ENCODE measurements around the gene RFT1. TPM values are rescaled to one million over a fixed set of nuclear protein-coding genes. Genes with fewer than 3 reads are reported as not detected.

RFT1 gene
- total RNA-seq, 1 donor from 2014 or later = 18.6 TPM

DNA sequence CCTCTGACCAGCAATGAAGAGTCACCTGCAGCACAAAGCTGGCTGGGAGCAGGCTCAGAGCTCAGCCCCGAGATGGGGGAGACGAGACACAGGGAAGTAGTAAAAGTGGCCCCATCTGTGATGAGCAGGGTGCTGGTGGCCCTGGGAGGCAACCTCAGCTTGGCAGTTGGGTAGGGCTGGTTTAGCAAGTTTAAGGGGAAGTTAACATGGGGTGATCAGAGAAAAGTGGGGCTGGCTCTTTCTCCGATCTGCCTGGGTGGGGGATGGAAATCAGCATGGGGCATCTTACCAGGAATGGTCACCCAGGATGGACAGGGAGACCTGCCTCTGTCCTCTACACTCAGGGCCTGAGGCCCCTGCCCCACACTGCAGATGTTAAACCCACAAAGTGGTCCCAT lies 54.5 kb downstream of the RFT1 start:
- Histone ChIP-seq H3K36me3 (ENCODE audit: control insufficient read depth, insufficient read depth, low read length) (no peaks in the 10 kb centered on the region), H3K27me3 (ENCODE audit: control insufficient read depth, insufficient read depth, low read length) (no peaks in the 10 kb centered on the region), H3K4me3 (ENCODE audit: low read depth, low read length) (no peak overlapping the region)
- TF ChIP-seq, protein P1, sequence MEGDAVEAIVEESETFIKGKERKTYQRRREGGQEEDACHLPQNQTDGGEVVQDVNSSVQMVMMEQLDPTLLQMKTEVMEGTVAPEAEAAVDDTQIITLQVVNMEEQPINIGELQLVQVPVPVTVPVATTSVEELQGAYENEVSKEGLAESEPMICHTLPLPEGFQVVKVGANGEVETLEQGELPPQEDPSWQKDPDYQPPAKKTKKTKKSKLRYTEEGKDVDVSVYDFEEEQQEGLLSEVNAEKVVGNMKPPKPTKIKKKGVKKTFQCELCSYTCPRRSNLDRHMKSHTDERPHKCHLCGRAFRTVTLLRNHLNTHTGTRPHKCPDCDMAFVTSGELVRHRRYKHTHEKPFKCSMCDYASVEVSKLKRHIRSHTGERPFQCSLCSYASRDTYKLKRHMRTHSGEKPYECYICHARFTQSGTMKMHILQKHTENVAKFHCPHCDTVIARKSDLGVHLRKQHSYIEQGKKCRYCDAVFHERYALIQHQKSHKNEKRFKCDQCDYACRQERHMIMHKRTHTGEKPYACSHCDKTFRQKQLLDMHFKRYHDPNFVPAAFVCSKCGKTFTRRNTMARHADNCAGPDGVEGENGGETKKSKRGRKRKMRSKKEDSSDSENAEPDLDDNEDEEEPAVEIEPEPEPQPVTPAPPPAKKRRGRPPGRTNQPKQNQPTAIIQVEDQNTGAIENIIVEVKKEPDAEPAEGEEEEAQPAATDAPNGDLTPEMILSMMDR (IDR thresholded peaks at IDR 0.05; ENCODE audit: insufficient read depth, low read length, poor library complexity, severe bottlenecking) = no peak
- DNase-seq (ENCODE audit: low read depth) = no peak

DNA sequence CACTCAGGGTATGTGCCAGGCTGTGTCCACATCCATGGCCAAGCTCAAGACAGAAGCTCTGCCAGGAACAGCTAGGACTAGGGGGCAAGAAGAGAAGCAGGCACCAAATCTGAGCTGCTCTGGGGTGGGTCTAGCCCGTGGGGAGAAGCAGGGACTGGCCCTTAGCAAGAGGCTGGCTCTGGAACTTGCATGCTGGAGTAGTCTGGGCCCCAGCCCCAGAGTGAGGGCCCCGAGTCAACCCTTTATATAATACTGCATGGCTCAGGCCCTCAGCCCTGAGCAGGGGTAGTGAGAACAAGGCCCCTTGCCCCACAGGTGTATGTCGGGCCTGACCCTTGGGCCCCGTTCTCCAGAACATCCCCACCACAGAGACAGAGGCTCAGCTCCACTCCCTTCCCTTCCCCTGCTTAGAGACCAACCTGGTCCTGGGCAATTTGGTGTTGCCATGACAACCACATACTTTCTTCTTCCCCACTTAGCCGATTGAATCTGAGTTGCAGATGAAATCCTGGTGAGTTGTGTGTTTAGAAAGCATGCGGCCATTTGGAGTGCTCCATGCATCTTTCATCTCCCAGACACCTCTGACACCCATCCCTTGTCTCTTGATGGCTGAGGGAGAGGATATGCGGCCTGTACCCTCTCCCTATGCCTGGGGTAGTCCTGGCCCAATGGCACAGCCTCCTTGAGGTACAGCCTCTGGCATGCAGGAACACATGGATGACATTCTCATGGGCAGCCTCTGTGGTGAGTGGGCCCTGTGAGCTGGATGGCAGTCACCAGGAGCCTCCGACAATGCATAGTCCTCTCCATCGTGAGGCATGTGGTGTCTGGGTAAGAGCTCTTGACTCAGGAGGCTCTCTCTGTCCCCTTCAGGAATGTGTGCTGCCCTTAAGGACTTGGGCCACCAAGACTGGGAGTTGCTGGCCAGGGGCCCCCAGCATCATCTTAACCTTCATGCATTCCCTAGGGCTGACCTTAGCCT lies 55.2 kb downstream of the RFT1 start:
- no peak for DNase-seq (ENCODE audit: low read depth)
- TF ChIP-seq, protein P1 (IDR thresholded peaks at IDR 0.05; ENCODE audit: insufficient read depth, low read length, poor library complexity, severe bottlenecking) = no peak
- Histone ChIP-seq H3K36me3 (ENCODE audit: control insufficient read depth, insufficient read depth, low read length) (no peaks in the 10 kb centered on the region), H3K27me3 (ENCODE audit: control insufficient read depth, insufficient read depth, low read length) (no peaks in the 10 kb centered on the region), H3K4me3 (ENCODE audit: low read depth, low read length) (no peak overlapping the region)

DNA sequence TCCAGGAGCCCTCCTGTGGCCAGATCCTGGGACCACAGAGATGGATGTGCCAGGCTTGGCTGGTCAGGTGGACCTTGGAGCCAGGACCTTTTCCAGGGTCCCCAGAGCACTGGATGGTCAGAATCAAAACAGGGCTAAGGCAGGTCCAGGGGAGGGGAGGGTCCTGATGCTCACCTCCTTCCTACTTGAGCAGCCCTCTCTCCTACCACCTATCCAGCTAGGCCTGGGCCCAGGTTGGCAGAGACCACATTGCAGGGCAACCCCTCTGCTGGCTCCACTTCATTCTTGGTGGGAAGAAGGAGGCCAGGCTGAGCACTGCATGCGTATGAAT lies 55.9 kb downstream of the RFT1 start:
- H3K4me3 ChIP-seq (ENCODE audit: low read depth, low read length) = no peak overlapping the region
- H3K27me3 ChIP-seq (ENCODE audit: control insufficient read depth, insufficient read depth, low read length) = peaks cover 2% of the 10 kb centered on the region
- no peaks in the 10 kb centered on the region for H3K36me3 ChIP-seq (ENCODE audit: control insufficient read depth, insufficient read depth, low read length)
- no peak for DNase-seq (ENCODE audit: low read depth)
- TF ChIP-seq, protein P1 (IDR thresholded peaks at IDR 0.05; ENCODE audit: insufficient read depth, low read length, poor library complexity, severe bottlenecking) = no peak

DNA sequence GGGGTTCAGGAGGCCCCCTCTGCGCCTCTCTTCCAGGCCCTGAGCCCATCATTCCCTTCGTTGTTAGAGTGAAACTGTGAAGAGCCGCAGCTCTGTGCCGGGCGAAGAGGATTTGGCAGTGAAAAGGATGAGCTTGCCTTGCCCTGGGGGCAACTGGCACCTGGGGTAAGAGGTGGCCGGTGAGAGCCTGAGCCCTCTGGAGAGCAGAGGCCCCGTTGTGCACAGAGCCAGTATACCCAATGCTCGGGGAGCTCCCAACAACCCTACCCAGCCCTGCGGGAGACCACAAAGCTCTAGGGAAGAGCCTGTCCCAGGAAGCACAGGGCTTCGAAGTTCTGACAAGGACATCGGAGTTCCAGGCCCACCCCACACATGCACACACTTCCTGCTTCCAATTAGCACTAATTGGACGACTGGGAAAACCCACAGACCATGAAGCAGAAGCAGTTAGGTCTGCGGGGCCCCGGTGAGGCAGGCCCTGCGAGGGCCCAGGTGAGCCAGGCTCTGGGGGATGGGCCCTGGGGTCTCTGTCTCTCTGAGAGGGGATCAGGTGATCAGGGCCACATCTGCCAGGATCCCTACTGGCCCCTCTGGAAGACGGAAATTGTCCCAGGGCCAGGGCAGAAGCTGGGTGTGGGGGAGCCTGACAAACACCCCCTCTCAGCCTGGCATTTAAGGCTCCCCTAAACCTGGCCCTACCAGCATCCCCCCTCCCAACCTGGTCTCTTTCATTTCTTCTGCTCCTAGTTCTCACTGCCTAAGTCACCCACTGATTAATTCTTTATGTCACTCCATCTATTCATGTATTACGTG lies 56.5 kb downstream of the RFT1 start:
- TF ChIP-seq, protein P1 (IDR thresholded peaks at IDR 0.05; ENCODE audit: insufficient read depth, low read length, poor library complexity, severe bottlenecking) = no peak
- peaks cover 2% of the 10 kb centered on the region for H3K27me3 ChIP-seq (ENCODE audit: control insufficient read depth, insufficient read depth, low read length)
- H3K36me3 ChIP-seq (ENCODE audit: control insufficient read depth, insufficient read depth, low read length) = no peaks in the 10 kb centered on the region
- DNase-seq (ENCODE audit: low read depth) = no peak
- no peak overlapping the region for H3K4me3 ChIP-seq (ENCODE audit: low read depth, low read length)

DNA sequence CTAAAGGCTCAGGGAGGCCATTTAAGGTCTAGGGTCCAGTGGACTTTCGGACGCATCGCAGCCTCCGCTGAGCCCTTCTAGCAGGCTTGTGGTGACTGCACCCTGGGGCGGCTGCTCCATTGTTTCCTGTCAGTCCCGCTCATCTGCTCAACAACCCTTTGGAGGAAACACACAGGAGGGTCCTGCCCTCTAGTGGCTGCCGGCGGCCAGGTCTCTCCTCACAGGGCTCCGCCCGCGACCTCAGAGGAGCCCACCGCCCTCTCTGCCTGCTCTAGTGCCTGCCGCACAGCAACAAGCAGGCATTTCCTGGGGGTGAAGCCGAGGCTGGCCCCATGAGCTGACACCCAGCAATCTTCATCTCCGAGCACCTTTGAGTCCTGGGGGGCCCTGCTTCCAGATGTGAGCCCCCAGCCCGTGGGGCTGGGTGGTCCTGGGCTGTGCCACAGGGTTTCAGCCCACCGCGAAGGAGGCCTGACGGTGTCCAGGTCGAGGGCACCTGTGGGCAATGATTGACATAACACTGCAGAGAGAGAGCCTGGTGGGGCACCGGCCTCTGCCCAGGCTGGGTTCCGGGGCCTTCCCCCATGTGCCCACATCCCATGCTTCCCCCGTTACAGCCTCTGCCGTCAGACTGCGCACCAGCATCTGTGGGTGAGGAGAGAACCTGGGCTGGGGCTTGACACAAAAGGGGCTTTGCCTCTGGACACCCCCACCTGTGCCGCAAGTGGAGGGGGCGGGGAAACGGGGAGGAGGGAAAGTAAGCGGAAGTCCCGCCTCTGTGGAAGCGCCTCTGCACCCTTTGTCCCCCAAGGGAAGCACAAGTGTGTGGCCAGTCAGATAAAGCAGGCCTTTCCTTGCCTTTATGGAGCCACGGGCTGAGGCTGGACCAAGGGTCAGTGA lies 57.3 kb downstream of the RFT1 start:
- H3K27me3 ChIP-seq (ENCODE audit: control insufficient read depth, insufficient read depth, low read length) = peaks cover 2% of the 10 kb centered on the region
- peak; percentile 28 for DNase-seq (ENCODE audit: low read depth)
- no peaks in the 10 kb centered on the region for H3K36me3 ChIP-seq (ENCODE audit: control insufficient read depth, insufficient read depth, low read length)
- H3K4me3 ChIP-seq (ENCODE audit: low read depth, low read length) = peak overlapping the region; percentile 25
- TF ChIP-seq, protein P1 (IDR thresholded peaks at IDR 0.05; ENCODE audit: insufficient read depth, low read length, poor library complexity, severe bottlenecking) = peak; percentile 97
